HG03066 (cell line): ENCODE data around the gene FTCD.
"Not testable (repeated sequence)": the region's sequence is repeated elsewhere in the genome, so short reads cannot be mapped to it uniquely, and the experiment has no call there.

Experiments used
- ATAC-seq: cut with Tn5 transposase; IDR thresholded peaks from one replicate; pipeline ENCODE4 v1.9.1; 2021; ENCODE audit warnings: low read depth; ENCODE audit not compliant: unreplicated experiment

FTCD gene

GRCh38 chr21:46155514-46156377 is at the start of gene FTCD:
Gene FTCD (minus strand): TSS chr21:46155579. CDS start chr21:46155523, 56 bp downstream.
- no peak for ATAC-seq

GRCh38 chr21:46205166-46205565 is 49.8 kb upstream of the FTCD start:
- ATAC-seq = no peak

- ATAC-seq = no peak
Measured at GRCh38 chr21:46203203-46203600, 47.8 kb upstream of the FTCD start.

GRCh38 chr21:46202592-46203202 is 47.3 kb upstream of the FTCD start:
- ATAC-seq = no peak

GRCh38 chr21:46200877-46201803 is 45.8 kb upstream of the FTCD start:
- ATAC-seq = not testable (repeated sequence)

- ATAC-seq = no peak
Measured at GRCh38 chr21:46199436-46200373, 44.3 kb upstream of the FTCD start.

GRCh38 chr21:46196733-46197132 is 41.4 kb upstream of the FTCD start:
- ATAC-seq = no peak

GRCh38 chr21:46195595-46196195 is 40.3 kb upstream of the FTCD start:
- ATAC-seq = no peak

- ATAC-seq = no peak
Measured at GRCh38 chr21:46194374-46195334, 39.3 kb upstream of the FTCD start.

- ATAC-seq = no peak
Measured at GRCh38 chr21:46193829-46194373, 38.5 kb upstream of the FTCD start.

- ATAC-seq = no peak
Measured at GRCh38 chr21:46191686-46192575, 36.6 kb upstream of the FTCD start.

GRCh38 chr21:46191257-46191685 is 35.9 kb upstream of the FTCD start:
- ATAC-seq = no peak

- no peak for ATAC-seq
Measured at GRCh38 chr21:46190491-46191131, 35.2 kb upstream of the FTCD start.

- ATAC-seq = no peak
Measured at GRCh38 chr21:46189959-46190490, 34.6 kb upstream of the FTCD start.

- ATAC-seq = no peak
Measured at GRCh38 chr21:46189213-46189958, 34.0 kb upstream of the FTCD start.
